H9 (cell line): Measurements from ENCODE around the gene SLC16A6. TPM values are rescaled to one million over a fixed set of nuclear protein-coding genes. Genes with fewer than 3 reads are reported as not detected.

Experiments used
- DNase-seq: peaks from one replicate; pipeline ENCODE4 v3.0.0-alpha.2; 2017
- H2AFZ ChIP-seq: one replicate; pipeline ENCODE4 v1.6.1; 2013; ENCODE audit warnings: mild to moderate bottlenecking, low read length, control low read depth, moderate library complexity
- H2AK5ac ChIP-seq: 2 replicates; pipeline ENCODE4 v1.6.1; 2013; ENCODE audit warnings: low read length, control low read depth, mixed read lengths; ENCODE audit not compliant: insufficient read length
- H2BK120ac ChIP-seq: one replicate; pipeline ENCODE4 v1.6.1; 2013; ENCODE audit warnings: low read depth, mild to moderate bottlenecking, low read length, control low read depth, inconsistent platforms; ENCODE audit not compliant: poor library complexity, severe bottlenecking
- H2BK12ac ChIP-seq: 2 replicates; pipeline ENCODE4 v1.6.1; 2013; ENCODE audit warnings: low read length, control low read depth, mixed read lengths, low read depth; ENCODE audit not compliant: insufficient read length
- H2BK15ac ChIP-seq: 2 replicates; pipeline ENCODE4 v1.6.1; 2013; ENCODE audit warnings: low read depth, low read length, control low read depth
- H2BK20ac ChIP-seq: one replicate; pipeline ENCODE4 v1.6.1; 2013; ENCODE audit warnings: low read depth, mild to moderate bottlenecking, low read length, control low read depth, inconsistent platforms; ENCODE audit not compliant: poor library complexity, severe bottlenecking
- H2BK5ac ChIP-seq: 2 replicates; pipeline ENCODE4 v1.6.1; 2013; ENCODE audit warnings: low read length, control low read depth, mixed read lengths; ENCODE audit not compliant: insufficient read length
- H3K14ac ChIP-seq: 2 replicates; pipeline ENCODE4 v1.6.1; 2013; ENCODE audit warnings: low read length, control low read depth; ENCODE audit not compliant: insufficient read depth
- H3K18ac ChIP-seq: 2 replicates; pipeline ENCODE4 v1.6.1; 2013; ENCODE audit warnings: low read depth, mild to moderate bottlenecking, mixed read lengths, low read length, control low read depth; ENCODE audit not compliant: insufficient read length
- H3K23ac ChIP-seq: 2 replicates; pipeline ENCODE4 v1.6.1; 2013; ENCODE audit warnings: low read length, control low read depth, mixed read lengths, low read depth; ENCODE audit not compliant: insufficient read length
- H3K23me2 ChIP-seq: 2 replicates; pipeline ENCODE4 v1.6.1; 2013; ENCODE audit warnings: low read depth, mild to moderate bottlenecking, mixed read lengths, low read length, control low read depth; ENCODE audit not compliant: insufficient read length, poor library complexity, severe bottlenecking
- H3K27ac ChIP-seq: 2 replicates; pipeline ENCODE4 v1.5.1; 2013; ENCODE audit warnings: low read length, control low read depth, mixed read lengths, low read depth; ENCODE audit not compliant: insufficient read length
- H3K27me3 ChIP-seq: 2 replicates; pipeline ENCODE4 v1.6.1; 2013; ENCODE audit warnings: low read length, control low read depth, inconsistent platforms; ENCODE audit not compliant: insufficient read depth
- H3K4ac ChIP-seq: 2 replicates; pipeline ENCODE4 v1.6.1; 2013; ENCODE audit warnings: low read depth, mild to moderate bottlenecking, control low read depth, inconsistent platforms, low read length, moderate library complexity
- H3K4me1 ChIP-seq: 2 replicates; pipeline ENCODE4 v1.6.1; 2013; ENCODE audit warnings: low read length, control low read depth, inconsistent platforms; ENCODE audit not compliant: insufficient read depth
- H3K4me2 ChIP-seq: 2 replicates; pipeline ENCODE4 v1.6.1; 2013; ENCODE audit warnings: low read length, control low read depth, mixed read lengths; ENCODE audit not compliant: insufficient read length, insufficient read depth
- H3K56ac ChIP-seq: 2 replicates; pipeline ENCODE4 v1.6.1; 2013; ENCODE audit warnings: low read depth, mild to moderate bottlenecking, mixed read lengths, low read length, control low read depth; ENCODE audit not compliant: insufficient read length
- H3K79me1 ChIP-seq: 2 replicates; pipeline ENCODE4 v1.6.1; 2013; ENCODE audit warnings: low read depth, mild to moderate bottlenecking, moderate library complexity, low read length, control low read depth, inconsistent platforms; ENCODE audit not compliant: insufficient read depth, poor library complexity, severe bottlenecking
- H3K79me2 ChIP-seq: 2 replicates; pipeline ENCODE4 v1.6.1; 2013; ENCODE audit warnings: low read length, control low read depth, inconsistent platforms; ENCODE audit not compliant: insufficient read depth
- H3K9ac ChIP-seq: 2 replicates; pipeline ENCODE4 v1.6.1; 2013; ENCODE audit warnings: low read length, control low read depth, mixed read lengths; ENCODE audit not compliant: insufficient read length; ENCODE audit errors: extremely low read depth
- H3K9me3 ChIP-seq: one replicate; pipeline ENCODE4 v1.6.1; 2013; ENCODE audit warnings: low read depth, low read length, inconsistent platforms; ENCODE audit not compliant: control insufficient read depth
- H3T11ph ChIP-seq: one replicate; pipeline ENCODE4 v1.6.1; 2013; ENCODE audit warnings: mild to moderate bottlenecking, low read length, control low read depth, inconsistent platforms
- H4K20me1 ChIP-seq: one replicate; pipeline ENCODE4 v1.6.1; 2013; ENCODE audit not compliant: control insufficient read depth, insufficient read length, insufficient read depth
- H4K5ac ChIP-seq: 2 replicates; pipeline ENCODE4 v1.6.1; 2013; ENCODE audit warnings: low read depth, mild to moderate bottlenecking, mixed read lengths, low read length, control low read depth; ENCODE audit not compliant: insufficient read length
- H4K8ac ChIP-seq: replicated peaks from 2 replicates; pipeline ENCODE4 v1.6.1; 2013; ENCODE audit warnings: low read length, control low read depth, mixed read lengths, low read depth; ENCODE audit not compliant: insufficient read length
- H4K91ac ChIP-seq: 2 replicates; pipeline ENCODE4 v1.6.1; 2013; ENCODE audit warnings: low read depth, mild to moderate bottlenecking, moderate library complexity, mixed read lengths, low read length, control low read depth; ENCODE audit not compliant: insufficient read length
- H3K27ac Mint-ChIP-seq, 3 experiments: 2 replicates in 2 of 3; 3 replicates in 1 of 3; pipeline ENCODE4 v1.8.0; 2020 to 2021; ENCODE audit warnings: mixed read lengths in 3 of 3, mild to moderate bottlenecking in 1 of 3, moderate library complexity in 1 of 3
- H3K27me3 Mint-ChIP-seq: 2 replicates; pipeline ENCODE4 v1.8.0; 2021; ENCODE audit warnings: low read depth, mild to moderate bottlenecking, moderate library complexity, mixed read lengths
- H3K36me3 Mint-ChIP-seq, 3 experiments: 2 replicates in 2 of 3; 3 replicates in 1 of 3; pipeline ENCODE4 v1.8.0; 2020 to 2021; ENCODE audit warnings: low read depth in 3 of 3, mixed read lengths in 3 of 3; ENCODE audit not compliant: insufficient read depth in 1 of 3
- H3K4me1 Mint-ChIP-seq, 2 experiments: 2 replicates each; pipeline ENCODE4 v1.8.0; 2020; ENCODE audit warnings: mixed read lengths in 2 of 2
- H3K4me3 Mint-ChIP-seq, 2 experiments: 2 replicates in 1 of 2; 3 replicates in 1 of 2; pipeline ENCODE4 v1.8.0; 2020 to 2021; ENCODE audit warnings: mild to moderate bottlenecking in 2 of 2, mixed read lengths in 2 of 2, moderate library complexity in 1 of 2
- H3K9me3 Mint-ChIP-seq, 2 experiments: 2 replicates in 1 of 2; 3 replicates in 1 of 2; pipeline ENCODE4 v1.8.0; 2020; ENCODE audit warnings: mild to moderate bottlenecking in 2 of 2, mixed read lengths in 2 of 2, moderate library complexity in 1 of 2
- WGBS: extraction: QIAGEN DNeasy Blood & Tissue Kit; methylation state at CpG from one replicate; pipeline ENCODE4 v1.1.7; 2013; ENCODE audit warnings: missing lambda C conversion rate, low lambda C conversion rate, mixed read lengths; ENCODE audit not compliant: insufficient read length; ENCODE audit errors: extremely low coverage; 5-methylcytosine and 5-hydroxymethylcytosine counted together
- total RNA-seq: library from RNA; stranded (reverse); gene quantifications from 2 replicates; pipeline ENCODE4 v1.2.1, GENCODE V29; 2021
- TF ChIP-seq, protein P1 (sequence below): fragments of 200-600 bp; sonication (generic); conservative IDR thresholded peaks from 3 replicates; pipeline ENCODE4 v1.8.0; 2021; ENCODE audit warnings: antibody characterized with exemption, mild to moderate bottlenecking

The SLC16A6 gene
- total RNA-seq, 1 experiment from 2014 or later, result 0.33 TPM

DNA sequence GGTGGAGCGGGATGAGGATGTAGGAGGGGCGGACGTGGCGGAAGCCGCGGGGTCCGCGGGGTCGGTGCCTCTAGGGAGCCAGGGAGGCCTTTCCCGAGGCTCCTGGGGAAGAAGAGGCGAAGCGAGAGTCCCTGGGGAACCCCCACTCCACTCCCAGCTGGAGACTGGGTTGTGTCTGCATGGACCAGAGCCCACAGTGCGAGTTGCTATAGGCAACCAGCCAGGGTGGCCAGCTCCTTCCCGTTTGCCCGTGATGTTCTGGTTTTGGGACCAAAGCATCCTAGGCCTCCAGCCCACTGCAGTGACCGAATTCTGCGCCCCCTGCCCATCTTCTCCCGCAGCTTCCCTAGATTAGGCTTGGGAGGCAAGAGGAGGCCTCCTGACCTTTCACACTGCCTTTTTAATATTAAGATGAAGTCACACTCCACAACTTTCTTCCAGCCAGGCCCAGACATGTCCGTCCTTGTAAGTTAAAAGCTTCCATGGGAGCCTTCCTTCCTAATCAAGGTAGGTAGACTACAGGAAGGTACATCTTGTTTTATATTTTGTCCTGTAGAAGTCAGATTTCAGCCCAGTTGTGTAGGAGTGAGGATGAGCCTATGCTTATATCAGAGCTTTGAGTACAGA, 42.6 kb downstream of the SLC16A6 start:
- H2BK20ac ChIP-seq, result no peak overlapping the region
- H3K36me3 Mint-ChIP-seq, result peaks cover 5 to 28% (median 26%) of the 10 kb centered on the region in 3 experiments; a peak in 6 of 7 replicates

More for the DNA sequence above, 42.6 kb downstream of the SLC16A6 start:
- no peaks in the 10 kb centered on the region for H3K9me3 Mint-ChIP-seq
- Histone ChIP-seq H3K23me2 (no peaks in the 10 kb centered on the region), H4K20me1 (peaks cover 3% of the 10 kb centered on the region), H3K9ac (peak overlapping the region; percentile 48), H2BK120ac (no peak overlapping the region), H3K27me3 (no peaks in the 10 kb centered on the region), H2AK5ac (no peak overlapping the region), H3K23ac (no peak overlapping the region), H3K18ac (no peak overlapping the region), H3K79me1 (no peaks in the 10 kb centered on the region), H3K4ac (no peak overlapping the region), H4K8ac (no peak overlapping the region), H4K91ac (no peak overlapping the region), H3T11ph (no peak overlapping the region), H2BK5ac (no peak overlapping the region), H3K4me1 (no peaks in the 10 kb centered on the region), H2BK12ac (no peak overlapping the region), H4K5ac (no peak overlapping the region), H3K14ac (0 out of 2 replicates have a peak overlapping the region, but pooled peaks have one; percentile 54), H3K79me2 (no peaks in the 10 kb centered on the region), H2BK15ac (no peak overlapping the region), H3K9me3 (no peaks in the 10 kb centered on the region), H3K4me2 (peak overlapping the region; percentile 67), H2AFZ (no peak overlapping the region), H3K56ac (no peak overlapping the region), H3K27ac (no peak overlapping the region)
- H3K4me3 Mint-ChIP-seq, result peak overlapping the region; percentile 94 to 95
- H3K27ac Mint-ChIP-seq, result peak overlapping the region; percentile 38 to 96 (median 91); a peak in 4 of 7 replicates
- DNase-seq, result no peak
- H3K27me3 Mint-ChIP-seq, result no peaks in the 10 kb centered on the region; the same call in 1 of the 2 replicates
- TF ChIP-seq, protein P1, sequence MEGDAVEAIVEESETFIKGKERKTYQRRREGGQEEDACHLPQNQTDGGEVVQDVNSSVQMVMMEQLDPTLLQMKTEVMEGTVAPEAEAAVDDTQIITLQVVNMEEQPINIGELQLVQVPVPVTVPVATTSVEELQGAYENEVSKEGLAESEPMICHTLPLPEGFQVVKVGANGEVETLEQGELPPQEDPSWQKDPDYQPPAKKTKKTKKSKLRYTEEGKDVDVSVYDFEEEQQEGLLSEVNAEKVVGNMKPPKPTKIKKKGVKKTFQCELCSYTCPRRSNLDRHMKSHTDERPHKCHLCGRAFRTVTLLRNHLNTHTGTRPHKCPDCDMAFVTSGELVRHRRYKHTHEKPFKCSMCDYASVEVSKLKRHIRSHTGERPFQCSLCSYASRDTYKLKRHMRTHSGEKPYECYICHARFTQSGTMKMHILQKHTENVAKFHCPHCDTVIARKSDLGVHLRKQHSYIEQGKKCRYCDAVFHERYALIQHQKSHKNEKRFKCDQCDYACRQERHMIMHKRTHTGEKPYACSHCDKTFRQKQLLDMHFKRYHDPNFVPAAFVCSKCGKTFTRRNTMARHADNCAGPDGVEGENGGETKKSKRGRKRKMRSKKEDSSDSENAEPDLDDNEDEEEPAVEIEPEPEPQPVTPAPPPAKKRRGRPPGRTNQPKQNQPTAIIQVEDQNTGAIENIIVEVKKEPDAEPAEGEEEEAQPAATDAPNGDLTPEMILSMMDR, result no peak
- no CpG with 5 or more reads among the region's 19 CpGs for WGBS
- H3K4me1 Mint-ChIP-seq, result peaks cover 12 to 13% of the 10 kb centered on the region in 2 experiments
